ENCODE data around the gene BNC2.

- TF ChIP-seq CTCF (IDR thresholded peaks at IDR 0.05; ENCODE audit: poor library complexity) (no peak), EZH2 (IDR thresholded peaks at IDR 0.05; ENCODE audit: borderline replicate concordance) (no peak)
These were observed 325.6 kb downstream of the BNC2 start for GRCh38 chr9:16544842-16545241.
